AG09309 (cell line): ENCODE results near the gene B3GNT8.

Source experiments
- DNase-seq: peaks from one replicate; pipeline ENCODE4 v3.0.0-alpha.2; 2010; ENCODE audit warnings: low read depth
- H3K4me3 ChIP-seq: 2 replicates; pipeline ENCODE4 v1.5.1; 2011; ENCODE audit warnings: mild to moderate bottlenecking, low read depth, low read length, moderate library complexity; ENCODE audit not compliant: control insufficient read depth
- CTCF ChIP-seq: IDR thresholded peaks from 2 replicates; pipeline ENCODE4 v1.5.1; 2011; ENCODE audit warnings: mild to moderate bottlenecking, low read depth, low read length, inconsistent platforms; ENCODE audit not compliant: insufficient read depth, control insufficient read depth; ENCODE audit errors: missing control alignments

B3GNT8 gene

GRCh38 chr19:41408256-41408655 is 18.9 kb downstream of the B3GNT8 start:
- no peak for TF ChIP-seq CTCF
- no peak overlapping the region for H3K4me3 ChIP-seq
- DNase-seq = no peak

- TF ChIP-seq CTCF = no peak
- no peak overlapping the region for H3K4me3 ChIP-seq
- no peak for DNase-seq
These were observed 19.9 kb downstream of the B3GNT8 start for GRCh38 chr19:41407271-41407670.

- TF ChIP-seq CTCF = no peak
- no peak overlapping the region for H3K4me3 ChIP-seq
- DNase-seq = no peak
These were observed 21.4 kb downstream of the B3GNT8 start for GRCh38 chr19:41405776-41406175.

- no peak overlapping the region for H3K4me3 ChIP-seq
- no peak for TF ChIP-seq CTCF
- DNase-seq = no peak
These were observed 23.8 kb downstream of the B3GNT8 start for GRCh38 chr19:41403181-41403970.

GRCh38 chr19:41402010-41402409 is 25.2 kb downstream of the B3GNT8 start:
- no peak for DNase-seq
- no peak for TF ChIP-seq CTCF
- H3K4me3 ChIP-seq = no peak overlapping the region

GRCh38 chr19:41401483-41401882 is 25.7 kb downstream of the B3GNT8 start:
- TF ChIP-seq CTCF = no peak
- DNase-seq = no peak
- no peak overlapping the region for H3K4me3 ChIP-seq

GRCh38 chr19:41399525-41399924 is 27.6 kb downstream of the B3GNT8 start:
- no peak for TF ChIP-seq CTCF
- DNase-seq = no peak
- H3K4me3 ChIP-seq = no peak overlapping the region
